PC-9 (cell line): ENCODE results near the gene MB.

ENCODE experiments used
- CTCF ChIP-seq: fragments of 200-600 bp; sonication (generic); conservative IDR thresholded peaks from 2 replicates; pipeline ENCODE4 v1.6.1; 2017; ENCODE audit warnings: mixed run types, antibody characterized with exemption, mild to moderate bottlenecking, moderate library complexity
- EZH2 ChIP-seq: fragments of 200-600 bp; sonication (generic); IDR thresholded peaks from 2 replicates; pipeline ENCODE4 v1.8.0; 2017; ENCODE audit warnings: antibody characterized with exemption, low read depth

DNA sequence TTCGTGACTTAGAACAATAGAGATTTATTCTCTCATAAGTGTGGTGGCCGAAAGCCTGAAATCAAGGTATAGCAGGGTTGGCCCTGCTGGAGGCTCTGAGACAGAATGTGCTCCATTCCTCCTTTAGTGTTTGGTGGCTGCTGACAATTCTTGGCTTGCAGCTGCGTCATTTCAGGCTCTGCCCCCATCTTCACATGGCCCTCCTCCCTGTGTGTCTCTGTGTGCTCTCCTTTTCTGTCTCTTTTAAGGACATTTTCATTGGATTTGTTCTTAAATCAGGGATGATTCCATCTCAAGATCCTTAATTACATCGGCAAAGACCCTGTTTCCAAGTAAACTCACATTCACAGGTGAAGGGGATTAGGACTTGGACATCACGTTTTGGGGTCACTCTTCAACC is 20.9 kb upstream of the MB start:
- no peak for TF ChIP-seq CTCF
- no peak for TF ChIP-seq EZH2
